ENCODE measurements around the gene OR4B1.
A peak's percentile ranks its signal among the peaks of the same experiment; 100 is the strongest.
"Not testable (repeated sequence)": the region's sequence is repeated elsewhere in the genome, so short reads cannot be mapped to it uniquely, and the experiment has no call there.

Gene OR4B1

DNA sequence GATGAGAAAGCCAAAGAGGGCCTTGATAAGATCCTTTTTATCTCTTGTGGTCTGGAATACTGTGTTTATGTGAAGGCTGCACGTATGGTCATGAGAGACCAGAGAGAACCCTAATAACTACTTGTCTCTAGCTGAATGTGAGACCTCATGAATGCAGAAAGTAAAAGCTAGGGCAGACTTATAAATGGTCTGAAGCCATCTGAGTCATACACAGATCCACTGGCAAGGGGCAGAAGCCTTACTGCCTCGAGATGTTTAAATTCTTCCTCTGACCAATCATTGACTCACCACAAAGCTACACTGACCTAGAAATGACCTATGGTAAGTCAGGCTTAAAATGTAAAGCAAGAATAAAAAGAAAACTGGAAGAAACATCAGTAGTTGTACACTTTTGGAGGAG lies 22.7 kb upstream of the OR4B1 start:
- no peak for TF ChIP-seq SP1 (IDR thresholded peaks at IDR 0.05)
- TF ChIP-seq FOXK2 (IDR thresholded peaks at IDR 0.05): no peak
- no peak for TF ChIP-seq LEF1 (IDR thresholded peaks at IDR 0.05; ENCODE audit: borderline replicate concordance)
- no peak for TF ChIP-seq PKNOX1 (IDR thresholded peaks at IDR 0.05)
- TF ChIP-seq ZNF384 (IDR thresholded peaks at IDR 0.05): no peak
- no peak for TF ChIP-seq FOXM1 (IDR thresholded peaks at IDR 0.05; ENCODE audit: borderline replicate concordance)
- no peak for TF ChIP-seq FOXA1 (IDR thresholded peaks at IDR 0.05)
- no peak for TF ChIP-seq SUZ12 (IDR thresholded peaks at IDR 0.05)
- TF ChIP-seq TARDBP (IDR thresholded peaks at IDR 0.05): no peak
- no peak for DNase-seq (ENCODE audit: extremely low spot score)
- ChIA-PET CTCF (no interaction called here), POLR2A (no interaction called here)

- ChIA-PET POLR2A (no interaction called here), CTCF (no interaction called here)
- DNase-seq (ENCODE audit: extremely low spot score): no peak
- TF ChIP-seq CTBP1 (IDR thresholded peaks at IDR 0.05; ENCODE audit: borderline replicate concordance) (no peak), FOXM1 (IDR thresholded peaks at IDR 0.05; ENCODE audit: borderline replicate concordance) (no peak), ZNF384 (IDR thresholded peaks at IDR 0.05) (no peak), LEF1 (IDR thresholded peaks at IDR 0.05; ENCODE audit: borderline replicate concordance) (no peak), FOXA1 (IDR thresholded peaks at IDR 0.05) (no peak), ARNT (IDR thresholded peaks at IDR 0.05) (no peak), TARDBP (IDR thresholded peaks at IDR 0.05) (no peak), NFRKB (IDR thresholded peaks at IDR 0.05) (no peak), FOXK2 (IDR thresholded peaks at IDR 0.05) (no peak), L3MBTL2 (conservative IDR thresholded peaks at IDR 0.05) (no peak), SUZ12 (IDR thresholded peaks at IDR 0.05) (no peak), SP1 (IDR thresholded peaks at IDR 0.05) (no peak), ELF4 (IDR thresholded peaks at IDR 0.05) (no peak), HDGF (IDR thresholded peaks at IDR 0.05; ENCODE audit: borderline replicate concordance) (no peak), PKNOX1 (IDR thresholded peaks at IDR 0.05) (no peak), BHLHE40 (IDR thresholded peaks at IDR 0.05; ENCODE audit: borderline replicate concordance) (no peak)
Measured at GRCh38 chr11:48207881-48208280, 8.7 kb upstream of the OR4B1 start.

GRCh38 chr11:48210052-48210451 lies 6.6 kb upstream of the OR4B1 start:
- peak; percentile 11 for DNase-seq (ENCODE audit: extremely low spot score)
- TF ChIP-seq HDGF (IDR thresholded peaks at IDR 0.05; ENCODE audit: borderline replicate concordance): no peak
- no peak for TF ChIP-seq BHLHE40 (IDR thresholded peaks at IDR 0.05; ENCODE audit: borderline replicate concordance)
- no peak for TF ChIP-seq LEF1 (IDR thresholded peaks at IDR 0.05; ENCODE audit: borderline replicate concordance)
- no peak for TF ChIP-seq SUZ12 (IDR thresholded peaks at IDR 0.05)
- CTCF ChIA-PET: no interaction called here
- POLR2A ChIA-PET: no interaction called here

DNA sequence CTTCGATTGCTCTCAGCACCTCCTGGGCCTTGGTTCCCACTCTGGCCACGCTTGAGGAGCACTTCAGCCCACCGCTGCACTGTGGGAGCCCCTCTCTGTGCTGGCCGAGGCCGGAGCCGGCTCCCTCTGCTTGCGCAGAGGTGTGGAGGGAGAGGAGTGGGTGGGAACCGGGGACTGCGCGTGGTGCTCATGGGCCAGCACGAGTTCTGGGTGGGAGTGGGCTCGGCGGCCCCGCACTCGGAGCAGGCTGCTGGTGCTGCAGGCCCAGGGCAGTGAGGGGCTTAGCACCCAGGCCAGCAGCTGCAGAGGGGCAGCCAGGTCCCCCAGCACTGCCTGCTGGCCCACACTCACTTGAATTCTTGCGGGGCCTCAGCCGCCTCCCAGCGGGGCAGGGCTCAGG lies 12.2 kb downstream of the OR4B1 start:
- POLR2A ChIA-PET: no interaction called here
- CTCF ChIA-PET: no interaction called here
- no peak for DNase-seq (ENCODE audit: extremely low spot score)

GRCh38 chr11:48230057-48230456 lies 13.4 kb downstream of the OR4B1 start:
- DNase-seq (ENCODE audit: extremely low spot score); POLR2A ChIA-PET; CTCF ChIA-PET: not testable (repeated sequence)

More for the DNA sequence above, 12.2 kb downstream of the OR4B1 start:
- no peak for TF ChIP-seq CTBP1 (IDR thresholded peaks at IDR 0.05; ENCODE audit: borderline replicate concordance)
- no peak for TF ChIP-seq PKNOX1 (IDR thresholded peaks at IDR 0.05)
- TF ChIP-seq ELF4 (IDR thresholded peaks at IDR 0.05): no peak
- no peak for TF ChIP-seq HDGF (IDR thresholded peaks at IDR 0.05; ENCODE audit: borderline replicate concordance)
- TF ChIP-seq NFRKB (IDR thresholded peaks at IDR 0.05): no peak
- TF ChIP-seq SUZ12 (IDR thresholded peaks at IDR 0.05): no peak
- no peak for TF ChIP-seq FOXA1 (IDR thresholded peaks at IDR 0.05)
- TF ChIP-seq ARNT (IDR thresholded peaks at IDR 0.05): no peak
- TF ChIP-seq FOXM1 (IDR thresholded peaks at IDR 0.05; ENCODE audit: borderline replicate concordance): no peak
- no peak for TF ChIP-seq SP1 (IDR thresholded peaks at IDR 0.05)
- no peak for TF ChIP-seq LEF1 (IDR thresholded peaks at IDR 0.05; ENCODE audit: borderline replicate concordance)
- TF ChIP-seq FOXK2 (IDR thresholded peaks at IDR 0.05): no peak
- TF ChIP-seq ZNF384 (IDR thresholded peaks at IDR 0.05): no peak
- no peak for TF ChIP-seq TARDBP (IDR thresholded peaks at IDR 0.05)
- no peak for TF ChIP-seq BHLHE40 (IDR thresholded peaks at IDR 0.05; ENCODE audit: borderline replicate concordance)
- no peak for TF ChIP-seq L3MBTL2 (conservative IDR thresholded peaks at IDR 0.05)

DNA sequence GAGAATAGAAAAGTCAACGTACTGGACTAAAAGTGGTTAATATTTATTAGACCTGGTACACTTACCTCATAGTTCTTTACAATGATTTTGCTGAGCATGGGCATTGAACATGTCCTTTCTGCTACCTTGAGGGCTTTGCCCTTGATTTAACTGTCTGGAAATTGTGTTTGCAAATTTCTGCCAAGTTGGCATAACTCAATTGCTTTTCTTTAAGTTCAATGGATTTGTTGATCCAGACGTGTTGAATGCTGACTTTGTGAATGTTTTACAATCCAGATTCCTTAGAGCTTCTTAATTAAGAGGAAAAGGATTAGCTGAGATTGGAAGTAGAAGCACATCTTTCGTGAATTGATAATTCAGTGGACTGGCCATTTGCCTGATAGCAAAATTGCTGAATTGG lies 21.1 kb downstream of the OR4B1 start:
- TF ChIP-seq TARDBP (IDR thresholded peaks at IDR 0.05): no peak
- no peak for TF ChIP-seq FOXM1 (IDR thresholded peaks at IDR 0.05; ENCODE audit: borderline replicate concordance)
- TF ChIP-seq CTBP1 (IDR thresholded peaks at IDR 0.05; ENCODE audit: borderline replicate concordance): no peak
- no peak for TF ChIP-seq L3MBTL2 (conservative IDR thresholded peaks at IDR 0.05)
- TF ChIP-seq HDGF (IDR thresholded peaks at IDR 0.05; ENCODE audit: borderline replicate concordance): no peak
- TF ChIP-seq NFRKB (IDR thresholded peaks at IDR 0.05): no peak
- TF ChIP-seq BHLHE40 (IDR thresholded peaks at IDR 0.05; ENCODE audit: borderline replicate concordance): no peak
- TF ChIP-seq SP1 (IDR thresholded peaks at IDR 0.05): no peak
- no peak for TF ChIP-seq LEF1 (IDR thresholded peaks at IDR 0.05; ENCODE audit: borderline replicate concordance)
- no peak for DNase-seq (ENCODE audit: extremely low spot score)
- POLR2A ChIA-PET: no interaction called here
- CTCF ChIA-PET: no interaction called here

DNA sequence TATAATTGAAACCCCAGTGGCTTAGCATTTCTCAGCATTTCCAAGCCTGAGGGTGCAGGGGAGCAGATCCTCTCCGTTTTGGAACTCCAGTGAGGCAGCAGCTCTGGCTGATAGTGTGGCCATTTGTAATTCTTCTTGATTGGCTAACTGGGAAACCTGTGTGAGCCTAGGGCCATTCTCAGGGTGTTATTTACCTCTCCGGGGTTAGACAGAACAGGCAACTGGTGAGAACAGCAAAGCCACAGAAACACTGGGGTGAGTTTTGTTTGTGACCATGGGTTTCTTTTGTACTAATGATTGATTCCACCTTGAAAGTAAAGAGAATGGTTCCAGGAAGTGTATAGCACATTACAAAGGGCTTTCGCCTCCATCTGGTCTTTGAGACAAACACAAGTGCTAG lies 25.9 kb downstream of the OR4B1 start:
- ChIA-PET POLR2A (no interaction called here), CTCF (no interaction called here)
- TF ChIP-seq TARDBP (IDR thresholded peaks at IDR 0.05) (no peak), FOXK2 (IDR thresholded peaks at IDR 0.05) (no peak), SP1 (IDR thresholded peaks at IDR 0.05) (no peak), CTBP1 (IDR thresholded peaks at IDR 0.05; ENCODE audit: borderline replicate concordance) (no peak), ELF4 (IDR thresholded peaks at IDR 0.05) (no peak), PKNOX1 (IDR thresholded peaks at IDR 0.05) (no peak), BHLHE40 (IDR thresholded peaks at IDR 0.05; ENCODE audit: borderline replicate concordance) (no peak), FOXM1 (IDR thresholded peaks at IDR 0.05; ENCODE audit: borderline replicate concordance) (no peak), NFRKB (IDR thresholded peaks at IDR 0.05) (no peak), LEF1 (IDR thresholded peaks at IDR 0.05; ENCODE audit: borderline replicate concordance) (no peak), L3MBTL2 (conservative IDR thresholded peaks at IDR 0.05) (no peak), HDGF (IDR thresholded peaks at IDR 0.05; ENCODE audit: borderline replicate concordance) (no peak), ZNF384 (IDR thresholded peaks at IDR 0.05) (no peak), ARNT (IDR thresholded peaks at IDR 0.05) (no peak), SUZ12 (IDR thresholded peaks at IDR 0.05) (no peak)
- DNase-seq (ENCODE audit: extremely low spot score): no peak

Measured in HEK293T (cell line).